Iris pigment epithelial cell (primary cell): Measurements from ENCODE around the gene TP53RK.

Experiments
- DNase-seq: peaks from one replicate; pipeline ENCODE4 v3.0.0-alpha.2; 2011; ENCODE audit warnings: low read depth

The TP53RK gene

DNA sequence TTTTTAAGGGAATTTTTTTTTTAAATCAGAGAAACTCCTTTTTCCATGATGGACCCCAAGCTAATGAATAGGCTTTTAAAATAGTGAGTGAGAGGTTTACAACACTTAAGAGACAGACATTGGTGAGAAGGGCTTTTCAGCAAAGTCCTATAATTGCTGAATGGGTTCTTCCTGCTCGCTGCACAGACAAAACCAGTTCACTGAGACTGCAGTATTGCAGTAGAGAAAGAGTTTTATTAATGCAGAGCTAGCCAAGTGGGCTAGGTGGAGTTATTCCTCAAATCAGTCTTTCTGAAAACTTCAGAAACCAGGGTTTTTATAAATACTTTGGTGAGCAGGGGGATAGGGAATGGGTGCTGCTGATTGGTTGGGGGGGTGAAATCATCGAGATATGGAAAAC is 17.0 kb upstream of the TP53RK start:
- no peak for DNase-seq

DNA sequence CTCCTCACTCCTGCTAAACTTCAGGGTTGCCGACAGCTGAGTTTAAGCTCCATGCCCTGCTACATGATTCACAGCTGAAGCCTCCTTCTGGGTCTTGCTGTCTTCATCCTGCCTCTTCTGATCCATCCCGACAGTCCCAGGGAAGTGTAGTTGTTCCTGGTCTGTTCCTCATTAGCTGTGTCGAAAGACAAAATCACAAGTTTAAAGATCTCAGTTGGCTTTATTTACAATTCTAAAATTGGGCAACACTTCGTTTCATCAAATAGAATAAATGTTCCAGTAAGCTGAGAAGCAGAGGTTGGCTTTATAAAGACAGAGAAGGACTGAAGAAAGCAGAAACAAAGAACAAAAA is 16.1 kb upstream of the TP53RK start:
- no peak for DNase-seq

DNA sequence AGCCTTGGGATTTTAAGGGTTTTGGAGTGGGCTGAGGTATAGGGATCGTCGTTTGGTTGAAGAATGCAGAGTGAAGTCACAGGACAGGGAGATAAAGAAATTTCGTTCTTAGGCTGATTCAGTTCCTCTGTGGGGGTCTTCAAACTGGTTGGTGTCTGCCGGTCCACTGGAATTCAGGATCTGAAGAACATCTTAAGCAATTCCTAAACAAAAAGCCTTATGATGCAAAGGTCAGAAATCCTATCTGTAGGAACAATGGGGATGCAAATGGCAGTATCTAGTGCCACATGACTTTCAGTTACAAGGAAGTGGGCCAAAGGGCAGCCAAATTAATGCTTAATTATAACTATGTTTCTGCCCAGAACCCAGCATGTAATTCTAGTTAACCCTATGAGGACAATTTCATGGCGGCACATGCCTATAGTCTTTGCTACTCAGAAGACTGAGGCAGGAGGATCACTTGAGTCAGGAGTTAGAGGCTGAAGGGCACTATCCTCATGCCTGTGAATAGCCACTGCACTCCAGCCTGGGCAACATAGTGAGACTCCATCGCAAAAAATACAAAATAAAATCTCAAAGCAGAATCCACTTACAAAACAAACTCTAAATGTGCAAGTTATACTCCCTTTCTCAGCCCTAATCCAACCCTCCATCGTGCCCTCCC is 15.6 kb upstream of the TP53RK start:
- no peak for DNase-seq

DNA sequence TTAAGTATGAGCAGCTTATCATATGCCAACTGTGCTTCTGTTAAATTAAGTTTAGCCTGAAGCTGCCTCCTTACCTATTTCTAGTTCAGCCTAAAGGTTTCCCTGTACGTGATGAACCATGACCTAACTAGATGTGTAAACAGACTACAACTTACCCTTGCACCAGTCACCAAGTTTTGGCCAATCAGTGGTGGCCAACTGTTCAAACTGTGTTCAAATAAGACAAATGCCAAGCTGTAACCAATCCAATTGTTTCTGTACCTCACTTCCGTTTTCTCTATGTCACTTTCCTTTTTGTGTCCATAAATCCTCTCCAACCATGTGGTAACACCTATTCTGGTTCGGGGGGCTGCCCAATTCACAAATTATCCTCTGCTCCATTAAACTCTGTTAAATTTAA is 14.2 kb upstream of the TP53RK start:
- no peak for DNase-seq

- no peak for DNase-seq
These were observed 13.4 kb upstream of the TP53RK start for GRCh38 chr20:46702447-46703203.

- DNase-seq: no peak
These were observed 12.7 kb upstream of the TP53RK start for GRCh38 chr20:46701986-46702385.

DNA sequence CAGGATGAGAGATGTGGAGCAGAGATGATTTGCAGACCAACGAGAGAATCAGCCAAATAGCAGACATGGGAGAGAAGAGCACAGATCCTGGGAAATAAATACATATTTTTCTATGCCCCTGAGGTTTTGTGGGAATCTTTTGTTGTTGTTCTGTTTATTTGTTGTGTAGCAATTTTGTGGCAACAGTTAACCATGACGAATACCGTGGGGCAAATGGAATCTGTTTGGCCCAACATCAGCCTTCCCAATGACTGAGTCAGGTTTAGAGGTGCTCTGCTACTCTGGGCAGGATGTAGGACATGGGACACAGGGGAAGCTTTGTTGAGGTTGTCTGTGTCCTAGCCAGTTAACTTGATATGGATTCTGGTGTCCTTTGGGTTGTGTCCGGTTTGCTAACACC is 12.3 kb upstream of the TP53RK start:
- DNase-seq: no peak

GRCh38 chr20:46701057-46701456 is 11.8 kb upstream of the TP53RK start:
- no peak for DNase-seq

- no peak for DNase-seq
These were observed 11.2 kb upstream of the TP53RK start for GRCh38 chr20:46700481-46700880.

- DNase-seq: peak; percentile 50
These were observed 10.6 kb upstream of the TP53RK start for GRCh38 chr20:46699651-46700359.

GRCh38 chr20:46698788-46699187 is 9.5 kb upstream of the TP53RK start:
- DNase-seq: no peak

DNA sequence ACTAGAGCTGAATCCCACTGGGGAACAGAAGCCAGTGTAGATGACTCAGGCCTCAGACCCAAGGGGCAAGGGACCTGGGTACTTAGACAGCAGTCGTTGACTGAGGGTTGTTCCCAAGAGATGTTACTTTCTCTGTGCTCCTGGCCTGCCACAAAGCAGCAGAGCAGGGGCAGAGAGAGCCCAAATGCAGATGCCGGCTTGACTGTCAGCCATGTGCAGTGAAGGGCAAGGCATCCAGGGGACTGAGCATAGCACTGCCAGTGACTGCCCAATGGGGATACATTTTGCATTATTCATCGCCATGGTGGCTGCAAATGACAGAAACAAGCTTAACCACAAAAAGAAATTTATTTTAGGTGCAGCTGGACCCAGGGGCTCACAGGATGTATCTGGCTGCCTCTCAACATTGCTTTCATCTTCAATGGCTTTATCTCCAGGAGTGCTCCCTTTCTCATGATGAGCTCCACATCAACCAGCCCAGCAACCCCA is 7.6 kb upstream of the TP53RK start:
- DNase-seq: no peak

DNA sequence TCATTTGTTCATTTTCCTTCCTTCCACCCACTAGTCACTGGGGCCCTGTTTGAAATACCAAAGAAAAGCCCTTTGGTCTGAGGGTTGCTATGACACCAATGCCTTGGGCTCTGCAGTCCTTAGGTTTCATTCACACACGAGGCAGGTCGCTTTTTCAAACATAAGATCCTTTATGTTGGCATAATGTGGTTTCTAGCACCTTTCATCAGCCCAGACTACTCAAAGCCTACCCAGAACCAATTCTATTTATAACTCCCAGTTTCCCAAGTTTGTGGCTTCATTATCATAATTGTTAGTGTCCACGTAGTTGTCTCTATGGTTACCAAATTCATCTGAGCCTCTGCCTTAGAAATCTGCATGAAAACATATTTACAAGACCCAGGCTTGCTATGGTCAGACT is 6.6 kb upstream of the TP53RK start:
- DNase-seq: no peak

DNA sequence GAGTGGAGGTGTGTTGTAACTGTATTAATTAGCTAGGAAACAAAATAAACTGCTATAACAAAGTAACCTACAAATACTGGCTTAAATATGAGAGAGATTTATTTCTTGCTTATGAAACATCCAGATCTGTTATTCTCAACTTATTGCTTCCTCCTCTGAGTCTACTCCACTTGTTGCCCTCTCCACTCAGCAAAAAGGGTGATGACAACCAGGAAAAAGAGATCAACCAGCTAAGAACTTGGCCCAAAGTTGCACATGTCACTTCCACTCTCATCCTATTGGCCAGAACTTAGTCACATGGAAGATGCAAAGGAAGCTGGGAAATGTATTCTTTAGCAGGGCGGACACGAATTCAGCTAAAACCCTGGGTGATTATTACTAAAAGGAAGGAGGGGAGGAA is 5.2 kb upstream of the TP53RK start:
- DNase-seq: peak; percentile 71

DNA sequence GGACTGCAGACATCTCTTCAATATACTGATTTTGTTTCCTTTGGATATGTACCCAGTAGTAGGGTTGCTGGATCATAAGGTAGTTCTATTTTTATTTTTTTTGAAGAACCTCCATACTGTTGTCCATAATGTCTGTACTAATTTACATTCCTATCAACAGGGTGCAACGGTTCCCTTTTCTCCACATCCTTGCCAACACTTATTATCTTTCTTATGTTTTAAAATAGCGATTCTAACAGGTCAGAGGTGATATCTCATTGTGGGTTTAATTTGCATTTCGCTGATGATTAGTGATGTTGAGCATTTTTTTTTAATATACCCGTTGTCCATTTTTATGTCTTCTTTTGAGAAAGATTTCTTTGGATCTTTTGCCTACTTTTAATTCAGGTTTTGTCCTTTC is 2.0 kb upstream of the TP53RK start:
- DNase-seq: no peak

- DNase-seq: peak; percentile 47
These were observed 1.2 kb upstream of the TP53RK start for GRCh38 chr20:46690219-46691106.

DNA sequence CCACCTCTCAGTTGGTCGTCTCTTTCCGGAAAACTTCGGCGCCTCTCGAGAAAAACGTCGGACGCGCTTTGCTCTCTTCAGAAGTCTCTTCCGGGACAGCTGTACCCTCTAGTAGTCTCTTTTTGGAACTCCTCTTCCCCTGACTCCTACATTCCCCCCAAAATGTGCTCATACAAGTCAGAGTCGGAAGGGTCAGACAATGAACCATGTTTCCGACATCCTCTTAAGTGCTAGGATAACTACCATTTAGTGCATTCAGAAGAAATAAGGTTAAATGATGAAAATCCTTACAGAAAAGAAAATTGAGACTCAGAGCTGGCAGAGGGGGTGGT is 476 bp upstream of the TP53RK start:
- DNase-seq: no peak

DNA sequence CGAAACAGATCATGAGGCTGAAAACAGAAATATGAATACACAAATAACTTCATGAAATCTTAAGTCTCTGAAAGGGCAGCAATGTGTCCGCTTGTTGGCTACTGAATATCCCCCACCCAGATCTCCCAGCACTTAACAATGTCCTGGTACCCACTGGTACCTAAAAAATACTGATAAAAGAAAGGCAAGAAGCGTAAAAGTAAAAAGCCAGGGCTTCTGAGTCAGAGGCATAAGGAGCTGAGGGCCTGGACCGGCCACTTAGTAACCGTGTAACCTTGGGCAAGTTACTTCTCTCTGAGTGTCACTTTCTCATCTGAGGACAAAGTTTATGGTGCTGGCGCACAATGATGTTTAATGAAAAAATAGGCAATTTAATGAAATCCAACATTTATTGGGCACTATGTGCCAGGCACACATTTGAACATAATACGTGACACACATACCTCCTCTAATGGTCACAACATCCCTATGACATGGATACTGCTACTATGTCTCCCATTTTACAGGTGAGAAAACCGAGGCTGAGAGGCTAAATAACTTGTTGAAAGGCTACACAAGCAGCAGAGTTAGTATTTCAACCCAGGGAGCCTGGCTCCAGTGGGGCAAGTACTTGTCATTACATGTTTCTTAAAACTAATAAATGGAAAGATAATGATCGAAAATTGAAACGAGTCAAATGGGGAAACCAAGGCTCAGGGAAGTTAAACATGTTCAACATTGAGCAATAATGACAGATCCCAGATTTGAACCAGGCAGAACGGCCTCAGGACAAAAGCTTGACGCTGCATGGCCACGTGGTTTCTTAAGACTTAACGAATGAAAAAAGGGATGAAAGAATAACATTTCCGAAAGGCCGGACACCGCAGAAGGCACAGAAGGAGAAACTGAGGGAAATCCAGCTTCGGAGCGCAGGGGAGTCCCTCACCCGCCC is 828 bp downstream of the TP53RK start:
- DNase-seq: peak; percentile 67

GRCh38 chr20:46683939-46684750 is 5.1 kb downstream of the TP53RK start:
- DNase-seq: peak; percentile 83

GRCh38 chr20:46683668-46683938 is 5.6 kb downstream of the TP53RK start:
- DNase-seq: no peak
